Hepatocyte (in vitro differentiated cells): ENCODE results near the gene ZBTB21.

ENCODE experiments used
- EZH2 ChIP-seq: fragments of 200-600 bp; sonication (generic); IDR thresholded peaks from 2 replicates; pipeline ENCODE4 v1.6.1; 2016; ENCODE audit warnings: antibody characterized with exemption, mild to moderate bottlenecking, borderline replicate concordance
- EZH2phosphoT487 ChIP-seq: fragments of 200-600 bp; sonication (generic); IDR thresholded peaks from one replicate; pipeline ENCODE4 v1.6.1; 2018; ENCODE audit warnings: antibody characterized with exemption, mild to moderate bottlenecking, low read depth, moderate library complexity; ENCODE audit not compliant: unreplicated experiment, severe bottlenecking
- TF ChIP-seq, protein P1 (sequence below): fragments of 200-600 bp; sonication (generic); IDR thresholded peaks from 2 replicates; pipeline ENCODE4 v1.5.1; 2016; ENCODE audit warnings: antibody characterized with exemption, mild to moderate bottlenecking; ENCODE audit not compliant: poor library complexity

DNA sequence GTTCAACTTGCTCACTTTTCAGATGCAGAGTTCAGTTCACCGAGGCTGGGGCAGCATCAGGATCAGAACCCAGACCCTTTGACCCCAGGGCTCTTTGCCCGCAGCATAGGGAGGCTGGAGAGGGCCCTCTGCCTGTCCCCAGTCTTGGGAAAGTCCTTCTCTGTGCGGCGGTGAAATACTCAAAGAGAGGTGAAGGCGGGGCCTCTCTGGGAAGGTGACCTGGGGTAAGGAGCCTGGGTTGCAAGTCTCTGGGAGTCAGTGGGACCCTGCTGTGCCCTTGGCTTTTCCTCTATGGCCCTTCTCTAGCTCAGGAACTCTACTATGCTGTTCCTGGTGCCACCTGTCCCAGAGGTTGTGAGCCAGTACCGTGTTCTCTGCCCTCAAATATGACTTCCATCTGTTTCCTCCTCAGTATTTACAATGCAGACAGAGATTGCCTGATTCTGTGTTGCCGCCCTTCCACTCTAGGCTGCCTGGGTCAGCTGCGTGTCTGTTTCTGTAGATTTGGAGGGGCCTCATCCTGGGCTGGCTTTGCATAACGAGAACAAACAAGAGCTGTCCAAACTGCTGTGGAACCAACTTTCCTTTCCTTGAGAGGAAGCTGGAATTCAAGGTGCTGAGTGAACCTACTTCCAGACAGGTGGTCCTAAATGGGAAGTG, 18.7 kb upstream of the ZBTB21 start:
- TF ChIP-seq, protein P1, sequence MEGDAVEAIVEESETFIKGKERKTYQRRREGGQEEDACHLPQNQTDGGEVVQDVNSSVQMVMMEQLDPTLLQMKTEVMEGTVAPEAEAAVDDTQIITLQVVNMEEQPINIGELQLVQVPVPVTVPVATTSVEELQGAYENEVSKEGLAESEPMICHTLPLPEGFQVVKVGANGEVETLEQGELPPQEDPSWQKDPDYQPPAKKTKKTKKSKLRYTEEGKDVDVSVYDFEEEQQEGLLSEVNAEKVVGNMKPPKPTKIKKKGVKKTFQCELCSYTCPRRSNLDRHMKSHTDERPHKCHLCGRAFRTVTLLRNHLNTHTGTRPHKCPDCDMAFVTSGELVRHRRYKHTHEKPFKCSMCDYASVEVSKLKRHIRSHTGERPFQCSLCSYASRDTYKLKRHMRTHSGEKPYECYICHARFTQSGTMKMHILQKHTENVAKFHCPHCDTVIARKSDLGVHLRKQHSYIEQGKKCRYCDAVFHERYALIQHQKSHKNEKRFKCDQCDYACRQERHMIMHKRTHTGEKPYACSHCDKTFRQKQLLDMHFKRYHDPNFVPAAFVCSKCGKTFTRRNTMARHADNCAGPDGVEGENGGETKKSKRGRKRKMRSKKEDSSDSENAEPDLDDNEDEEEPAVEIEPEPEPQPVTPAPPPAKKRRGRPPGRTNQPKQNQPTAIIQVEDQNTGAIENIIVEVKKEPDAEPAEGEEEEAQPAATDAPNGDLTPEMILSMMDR, result no peak
- TF ChIP-seq EZH2 (no peak), EZH2phosphoT487 (no peak)
